B cell (primary cell): Measurements from ENCODE around the gene NAB2.

Source experiments
- CTCF ChIP-seq: fragments of 200-600 bp; IDR thresholded peaks from one replicate; pipeline ENCODE4 v1.8.0; 2022; ENCODE audit warnings: antibody characterized with exemption, mild to moderate bottlenecking
- EZH2 ChIP-seq: IDR thresholded peaks from 2 replicates; pipeline ENCODE4 v1.6.1; 2012; ENCODE audit warnings: borderline replicate concordance, low read depth, mild to moderate bottlenecking, moderate library complexity, low read length; ENCODE audit not compliant: insufficient read depth, poor library complexity, severe bottlenecking

- TF ChIP-seq CTCF (no peak), EZH2 (no peak)
These were observed 39.8 kb upstream of the NAB2 start for GRCh38 chr12:57049119-57049446.
